DOHH2 (cell line): ENCODE measurements around the gene ZRSR2.

Experiments used
- CTCF ChIP-seq: fragments of 200-600 bp; sonication (generic); IDR thresholded peaks from one replicate; pipeline ENCODE4 v1.5.1; 2014; ENCODE audit warnings: antibody characterized with exemption, mild to moderate bottlenecking, low read depth, low read length; ENCODE audit not compliant: poor library complexity, severe bottlenecking
- EZH2phosphoT487 ChIP-seq: fragments of 200-600 bp; sonication (generic); IDR thresholded peaks from 2 replicates; pipeline ENCODE4 v1.6.1; 2017; ENCODE audit warnings: borderline replicate concordance, mild to moderate bottlenecking, antibody characterized with exemption, low read length, moderate library complexity, mixed read lengths

- TF ChIP-seq CTCF (no peak), EZH2phosphoT487 (no peak)
Measured at GRCh38 chrX:15813416-15813815, 23.1 kb downstream of the ZRSR2 start.
